Esophagus muscularis mucosa (tissue), 4 donors: ENCODE results near the gene HTR4. TPM values are rescaled to one million over a fixed set of nuclear protein-coding genes. Genes with fewer than 3 reads are reported as not detected.

Experiments used
- DNase-seq: peaks from one replicate; pipeline ENCODE4 v3.0.0-alpha.2; 2017; ENCODE audit errors: extremely low spot score
- H3K27ac ChIP-seq, 4 donors: fragments of 200-600 bp; sonication (generic); replicated peaks in 1 of 4; 1 replicate in 3 of 4; 2 replicates in 1 of 4; pipeline ENCODE4 v1.5.1; 2016 to 2019; ENCODE audit warnings: mild to moderate bottlenecking in 1 of 4
- H3K27me3 ChIP-seq, 4 donors: fragments of 200-600 bp; sonication (generic); one replicate each; pipeline versions ENCODE4 v1.5.1 to v1.6.0; 2016 to 2019
- H3K36me3 ChIP-seq, 4 donors: fragments of 200-600 bp; sonication (generic); one replicate each; pipeline ENCODE4 v1.5.1; 2016 to 2019
- H3K4me1 ChIP-seq, 4 donors: fragments of 200-600 bp; sonication (generic); one replicate each; pipeline ENCODE4 v1.5.1; 2016 to 2019
- H3K4me3 ChIP-seq, 4 donors: fragments of 200-600 bp; sonication (generic); 1 replicate in 2 of 4; 2 replicates in 2 of 4; pipeline ENCODE4 v1.5.1; 2016 to 2019; ENCODE audit warnings: mild to moderate bottlenecking in 4 of 4, moderate library complexity in 1 of 4
- H3K9me3 ChIP-seq, 4 donors: fragments of 200-600 bp; sonication (generic); 1 replicate in 3 of 4; 2 replicates in 1 of 4; pipeline ENCODE4 v1.5.1; 2016 to 2019
- CTCF ChIP-seq, 3 experiments: fragments of 200-600 bp in 2 of 3; fragments of 450-650 bp in 1 of 3; sonication (generic) in 2 of 3; IDR thresholded peaks; one replicate each; pipeline ENCODE4 v1.5.1; 2017 to 2019; ENCODE audit warnings: antibody characterized with exemption in 3 of 3, mild to moderate bottlenecking in 2 of 3, moderate library complexity in 1 of 3
- EP300 ChIP-seq: sonication (generic); formaldehyde crosslinking; IDR thresholded peaks from one replicate; pipeline ENCODE4 v1.6.1; 2017; ENCODE audit warnings: antibody characterized with exemption
- POLR2A ChIP-seq: fragments of 450-650 bp; IDR thresholded peaks from one replicate; pipeline ENCODE4 v1.6.1; 2017; ENCODE audit warnings: antibody characterized with exemption, moderate library complexity, mild to moderate bottlenecking, low read depth
- POLR2AphosphoS5 ChIP-seq, 2 donors: sonication (generic); formaldehyde crosslinking; IDR thresholded peaks; one replicate each; pipeline ENCODE4 v1.6.1; 2017; ENCODE audit warnings: antibody characterized with exemption in 2 of 2
- WGBS: methylation state at CpG from one replicate; pipeline ENCODE4 v1.1.5; 2018; 5-methylcytosine and 5-hydroxymethylcytosine counted together
- intact Hi-C: fragments of 100-400 bp; cut with DNase I; formaldehyde crosslinking; loops from one replicate; pipeline ENCODE4 v1.15.1; 2023
- total RNA-seq, 4 donors: library from RNA; depleted of rRNA; stranded (reverse); fragments of >200 nt; gene quantifications; one replicate each; pipeline versions ENCODE4 v1.1.0 to v1.2.1, GENCODE V29; 2016

Gene HTR4
- total RNA-seq, 4 donors from 2014 or later = 0.23 to 0.42 TPM; not detected in 2

DNA sequence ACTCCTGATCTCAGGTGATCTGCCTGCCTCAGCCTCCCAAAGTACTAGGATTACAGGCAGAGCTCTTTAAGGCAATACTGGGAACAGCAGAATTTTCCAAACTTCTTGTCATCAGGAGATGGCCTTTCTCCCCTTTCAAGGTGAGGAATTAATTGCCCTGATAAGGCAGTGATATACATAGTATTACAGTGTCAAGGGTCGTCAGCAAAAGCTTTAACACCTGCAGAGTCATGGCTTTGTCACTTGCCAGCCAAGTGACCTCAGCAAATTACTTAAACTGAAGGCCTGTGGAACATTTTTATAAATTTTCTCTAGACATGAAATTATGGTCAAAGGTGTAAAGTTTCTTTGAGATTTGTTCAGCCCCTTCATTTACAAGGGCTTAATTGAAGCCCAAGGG, 211.1 kb downstream of the HTR4 start:
- Histone ChIP-seq H3K4me3 (no peak overlapping the region), H3K36me3 (peaks cover 13 to 51% (median 46%) of the 10 kb centered on the region in 4 donors)

GRCh38 chr5:148438933-148439332, 215.4 kb downstream of the HTR4 start:
- Histone ChIP-seq H3K4me3 (no peak overlapping the region), H3K27me3 (no peaks in the 10 kb centered on the region), H3K36me3 (peaks cover 37 to 92% (median 77%) of the 10 kb centered on the region in 4 donors), H3K9me3 (no peaks in the 10 kb centered on the region), H3K4me1 (peaks cover 0 to 3% (median 0%) of the 10 kb centered on the region in 4 donors), H3K27ac (no peak overlapping the region)
- TF ChIP-seq EP300 (no peak), POLR2A (no peak), CTCF (IDR thresholded peaks at IDR 0.05) (no peak), POLR2AphosphoS5 (IDR thresholded peaks at IDR 0.05) (no peak)
- DNase-seq = no peak
- WGBS = 88% methylated on average over 2 of the region's 2 CpGs
- intact Hi-C loops = no loop called here

More for the DNA sequence above, 211.1 kb downstream of the HTR4 start:
- H3K4me1 ChIP-seq = peaks cover 0 to 3% (median 0%) of the 10 kb centered on the region in 4 donors
- H3K27ac ChIP-seq = no peak overlapping the region
- WGBS = 71% methylated on average over 1 of the region's 1 CpG
- no peak for DNase-seq
- no peaks in the 10 kb centered on the region for H3K9me3 ChIP-seq
- no peak for TF ChIP-seq POLR2AphosphoS5 (IDR thresholded peaks at IDR 0.05)
- no peak for TF ChIP-seq POLR2A
- TF ChIP-seq EP300 = no peak
- TF ChIP-seq CTCF (IDR thresholded peaks at IDR 0.05) = no peak
- no peaks in the 10 kb centered on the region for H3K27me3 ChIP-seq
- intact Hi-C loops = loop anchor here (5.0 to 10.0 kb wide), 2 partner anchors 39 to 592 kb away; no protein-coding TSS in a partner anchor

- WGBS = 82% methylated on average over 6 of the region's 6 CpGs
- peaks cover 0 to 3% (median 0%) of the 10 kb centered on the region in 4 donors for H3K4me1 ChIP-seq
- TF ChIP-seq EP300 (no peak), CTCF (IDR thresholded peaks at IDR 0.05) (no peak), POLR2AphosphoS5 (IDR thresholded peaks at IDR 0.05) (no peak), POLR2A (no peak)
- no peak overlapping the region for H3K27ac ChIP-seq
- no peak for DNase-seq
- H3K36me3 ChIP-seq = peaks cover 48 to 91% (median 77%) of the 10 kb centered on the region in 4 donors
- intact Hi-C loops = no loop called here
- no peaks in the 10 kb centered on the region for H3K9me3 ChIP-seq
- H3K27me3 ChIP-seq = no peaks in the 10 kb centered on the region
- H3K4me3 ChIP-seq = no peak overlapping the region
Measured at GRCh38 chr5:148437249-148437648, 217.1 kb downstream of the HTR4 start.

DNA sequence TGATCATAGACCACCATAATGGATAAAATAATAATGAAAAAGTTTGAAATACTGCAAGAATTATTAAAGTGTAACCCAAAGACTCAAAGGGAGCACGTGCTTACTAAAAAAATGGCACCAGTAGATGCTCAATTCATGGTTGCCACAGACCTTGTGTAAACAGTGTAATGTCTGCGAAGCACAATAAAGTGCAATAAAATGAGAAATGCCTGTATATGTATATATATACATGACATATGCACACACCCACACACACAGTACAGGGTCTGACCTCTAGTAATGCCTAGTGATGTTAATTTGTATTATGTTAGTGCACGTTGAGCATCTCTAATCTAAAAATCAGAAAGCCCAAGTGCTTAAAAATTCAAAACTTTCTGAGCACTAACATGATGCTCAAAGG, 218.3 kb downstream of the HTR4 start:
- DNase-seq = no peak
- H3K9me3 ChIP-seq = no peaks in the 10 kb centered on the region
- no peak overlapping the region for H3K4me3 ChIP-seq
- no peaks in the 10 kb centered on the region for H3K27me3 ChIP-seq
- peaks cover 0 to 3% (median 0%) of the 10 kb centered on the region in 4 donors for H3K4me1 ChIP-seq
- no peak overlapping the region for H3K27ac ChIP-seq
- TF ChIP-seq CTCF (IDR thresholded peaks at IDR 0.05) (no peak), POLR2A (no peak), POLR2AphosphoS5 (IDR thresholded peaks at IDR 0.05) (no peak), EP300 (no peak)
- peaks cover 40 to 79% (median 69%) of the 10 kb centered on the region in 4 donors for H3K36me3 ChIP-seq
- 95% methylated on average over 3 of the region's 3 CpGs for WGBS
- intact Hi-C loops = no loop called here

DNA sequence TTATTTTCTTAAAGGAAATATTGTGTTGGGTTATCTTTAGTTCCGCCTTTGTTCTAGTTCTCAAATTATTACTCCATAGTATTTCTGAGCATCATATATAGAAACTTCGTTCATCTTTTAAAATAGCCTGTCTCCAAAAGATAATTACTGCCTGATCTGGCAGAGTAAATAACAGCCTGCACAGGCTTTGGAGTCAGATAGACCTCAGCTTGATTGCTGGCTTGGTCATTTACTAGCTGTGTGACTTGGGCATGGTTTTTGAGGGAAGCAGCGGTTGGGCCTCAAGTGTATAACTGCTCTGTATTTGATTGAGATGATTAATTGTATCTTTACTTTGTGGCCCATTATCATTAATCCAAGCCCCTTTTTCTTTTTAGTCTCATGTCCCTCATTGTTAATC, 220.5 kb downstream of the HTR4 start:
- Histone ChIP-seq H3K36me3 (peaks cover 36 to 65% (median 50%) of the 10 kb centered on the region in 4 donors), H3K4me1 (peaks cover 0 to under 1% (median 0%) of the 10 kb centered on the region in 4 donors), H3K9me3 (no peaks in the 10 kb centered on the region), H3K27me3 (no peaks in the 10 kb centered on the region), H3K27ac (no peak overlapping the region), H3K4me3 (no peak overlapping the region)
- WGBS = 98% methylated on average over 3 of the region's 3 CpGs
- DNase-seq = no peak
- TF ChIP-seq EP300 (no peak), CTCF (IDR thresholded peaks at IDR 0.05) (no peak), POLR2A (no peak), POLR2AphosphoS5 (IDR thresholded peaks at IDR 0.05) (no peak)
- intact Hi-C loops = no loop called here
